KOPT-K1 (cell line): ENCODE results near the gene TCHH.
"Not testable (repeated sequence)": the region's sequence is repeated elsewhere in the genome, so short reads cannot be mapped to it uniquely, and the experiment has no call there.

Source experiments
- H3K27ac ChIP-seq: fragments of 200-600 bp; sonication (generic); 2 replicates; pipeline ENCODE4 v1.5.1; 2016; ENCODE audit warnings: antibody characterized with exemption, mild to moderate bottlenecking, low read depth, low read length; ENCODE audit not compliant: poor library complexity, severe bottlenecking
- H3K36me3 ChIP-seq: fragments of 200-600 bp; sonication (generic); 2 replicates; pipeline ENCODE4 v1.5.1; 2017; ENCODE audit warnings: antibody characterized with exemption, mild to moderate bottlenecking, low read length, moderate library complexity; ENCODE audit not compliant: insufficient read depth
- H3K9me3 ChIP-seq: fragments of 200-600 bp; sonication (generic); 2 replicates; pipeline ENCODE4 v1.5.1; 2017; ENCODE audit warnings: antibody characterized with exemption, low read length, mild to moderate bottlenecking; ENCODE audit not compliant: insufficient read depth, poor library complexity, severe bottlenecking

TCHH gene, protein sequence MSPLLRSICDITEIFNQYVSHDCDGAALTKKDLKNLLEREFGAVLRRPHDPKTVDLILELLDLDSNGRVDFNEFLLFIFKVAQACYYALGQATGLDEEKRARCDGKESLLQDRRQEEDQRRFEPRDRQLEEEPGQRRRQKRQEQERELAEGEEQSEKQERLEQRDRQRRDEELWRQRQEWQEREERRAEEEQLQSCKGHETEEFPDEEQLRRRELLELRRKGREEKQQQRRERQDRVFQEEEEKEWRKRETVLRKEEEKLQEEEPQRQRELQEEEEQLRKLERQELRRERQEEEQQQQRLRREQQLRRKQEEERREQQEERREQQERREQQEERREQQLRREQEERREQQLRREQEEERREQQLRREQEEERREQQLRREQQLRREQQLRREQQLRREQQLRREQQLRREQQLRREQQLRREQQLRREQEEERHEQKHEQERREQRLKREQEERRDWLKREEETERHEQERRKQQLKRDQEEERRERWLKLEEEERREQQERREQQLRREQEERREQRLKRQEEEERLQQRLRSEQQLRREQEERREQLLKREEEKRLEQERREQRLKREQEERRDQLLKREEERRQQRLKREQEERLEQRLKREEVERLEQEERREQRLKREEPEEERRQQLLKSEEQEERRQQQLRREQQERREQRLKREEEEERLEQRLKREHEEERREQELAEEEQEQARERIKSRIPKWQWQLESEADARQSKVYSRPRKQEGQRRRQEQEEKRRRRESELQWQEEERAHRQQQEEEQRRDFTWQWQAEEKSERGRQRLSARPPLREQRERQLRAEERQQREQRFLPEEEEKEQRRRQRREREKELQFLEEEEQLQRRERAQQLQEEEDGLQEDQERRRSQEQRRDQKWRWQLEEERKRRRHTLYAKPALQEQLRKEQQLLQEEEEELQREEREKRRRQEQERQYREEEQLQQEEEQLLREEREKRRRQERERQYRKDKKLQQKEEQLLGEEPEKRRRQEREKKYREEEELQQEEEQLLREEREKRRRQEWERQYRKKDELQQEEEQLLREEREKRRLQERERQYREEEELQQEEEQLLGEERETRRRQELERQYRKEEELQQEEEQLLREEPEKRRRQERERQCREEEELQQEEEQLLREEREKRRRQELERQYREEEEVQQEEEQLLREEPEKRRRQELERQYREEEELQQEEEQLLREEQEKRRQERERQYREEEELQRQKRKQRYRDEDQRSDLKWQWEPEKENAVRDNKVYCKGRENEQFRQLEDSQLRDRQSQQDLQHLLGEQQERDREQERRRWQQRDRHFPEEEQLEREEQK (N-terminal part only)

GRCh38 chr1:152115344-152115743, at the start of gene TCHH:
Gene TCHH (minus strand): TSS chr1:152115444. CDS start chr1:152114080, 1,364 bp downstream.
- Histone ChIP-seq H3K27ac (no peak within 1 kb of the TSS), H3K9me3 (peaks cover 34% of the 10 kb centered on the region), H3K36me3 (no peaks in the 10 kb centered on the region)

GRCh38 chr1:152164517-152165136, 49.4 kb upstream of the TCHH start:
- no peak overlapping the region for H3K27ac ChIP-seq
- H3K36me3 ChIP-seq = no peaks in the 10 kb centered on the region
- no peaks in the 10 kb centered on the region for H3K9me3 ChIP-seq

GRCh38 chr1:152162792-152163463, 47.7 kb upstream of the TCHH start:
- Histone ChIP-seq H3K36me3 (no peaks in the 10 kb centered on the region), H3K9me3 (no peaks in the 10 kb centered on the region), H3K27ac (no peak overlapping the region)

DNA sequence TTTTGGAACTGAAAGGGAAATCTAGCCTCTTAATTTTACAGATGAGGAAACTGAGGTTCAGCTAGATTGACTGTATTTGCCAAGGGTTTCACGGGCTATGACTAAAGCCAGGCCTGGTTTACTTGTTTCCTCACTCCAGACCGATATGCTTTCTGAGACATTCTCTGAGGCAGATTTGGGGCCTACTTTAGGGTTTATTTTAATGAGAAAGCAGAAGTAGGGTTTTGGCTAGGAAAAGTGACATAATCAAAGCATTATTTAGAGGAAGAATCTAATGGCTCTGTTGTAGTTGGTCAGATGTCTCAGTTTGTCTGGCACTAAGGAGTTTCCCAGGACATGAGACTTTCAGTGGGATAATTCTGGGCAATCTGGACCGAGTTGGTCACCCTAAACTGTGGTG, 45.3 kb upstream of the TCHH start:
- Histone ChIP-seq H3K9me3 (no peaks in the 10 kb centered on the region), H3K36me3 (no peaks in the 10 kb centered on the region), H3K27ac (no peak overlapping the region)

GRCh38 chr1:152159144-152159543, 43.9 kb upstream of the TCHH start, which contains the start of gene RPTN:
Gene RPTN (minus strand): TSS chr1:152159228. CDS start chr1:152157889, 1,339 bp downstream.
- no peaks in the 10 kb centered on the region for H3K36me3 ChIP-seq
- no peak within 1 kb of the TSS for H3K27ac ChIP-seq
- no peaks in the 10 kb centered on the region for H3K9me3 ChIP-seq

DNA sequence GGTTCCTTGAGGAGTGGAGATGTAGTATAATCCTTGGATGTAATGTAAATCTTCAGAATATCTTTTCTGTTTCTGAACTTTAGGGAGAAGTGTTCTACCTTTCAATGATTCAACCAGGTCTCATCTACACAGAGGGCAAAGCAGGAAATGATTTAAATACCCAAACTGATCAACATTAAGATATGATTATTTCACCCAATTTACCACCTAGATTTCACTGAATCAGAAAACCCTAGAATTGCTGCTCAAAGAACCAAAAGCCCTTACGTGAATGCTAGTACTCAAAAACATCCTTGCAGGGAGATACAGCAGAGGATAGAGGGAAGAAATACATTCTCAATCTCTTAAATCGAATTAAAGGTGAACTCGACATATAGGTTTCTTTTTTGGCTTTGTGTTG, 38.8 kb upstream of the TCHH start:
- peaks cover 2% of the 10 kb centered on the region for H3K9me3 ChIP-seq
- H3K36me3 ChIP-seq = no peaks in the 10 kb centered on the region
- H3K27ac ChIP-seq = no peak overlapping the region

DNA sequence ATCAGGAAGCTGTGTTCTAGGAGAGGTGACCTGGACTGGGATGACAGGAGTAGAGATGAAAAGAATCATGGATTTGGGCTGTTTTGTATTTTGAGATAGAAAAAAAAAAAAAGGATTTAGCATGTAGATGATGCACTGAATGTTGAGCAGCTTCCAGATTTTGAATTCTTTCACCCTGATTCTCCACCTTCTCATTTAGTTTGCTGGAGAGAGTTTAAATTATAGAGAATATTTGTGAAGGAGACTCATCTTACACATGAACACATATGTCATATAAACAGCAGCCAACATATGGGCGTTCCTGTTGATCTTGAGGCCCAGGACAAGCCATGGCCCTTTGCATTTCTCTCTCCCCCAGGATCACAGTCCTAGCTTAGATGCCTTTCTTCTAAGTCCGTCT, 36.4 kb upstream of the TCHH start:
- Histone ChIP-seq H3K27ac (no peak overlapping the region), H3K9me3 (peaks cover 24% of the 10 kb centered on the region), H3K36me3 (no peaks in the 10 kb centered on the region)

- Histone ChIP-seq H3K36me3 (no peaks in the 10 kb centered on the region), H3K9me3 (peaks cover 26% of the 10 kb centered on the region), H3K27ac (no peak overlapping the region)
Observed at GRCh38 chr1:152148981-152149380, 33.7 kb upstream of the TCHH start.

DNA sequence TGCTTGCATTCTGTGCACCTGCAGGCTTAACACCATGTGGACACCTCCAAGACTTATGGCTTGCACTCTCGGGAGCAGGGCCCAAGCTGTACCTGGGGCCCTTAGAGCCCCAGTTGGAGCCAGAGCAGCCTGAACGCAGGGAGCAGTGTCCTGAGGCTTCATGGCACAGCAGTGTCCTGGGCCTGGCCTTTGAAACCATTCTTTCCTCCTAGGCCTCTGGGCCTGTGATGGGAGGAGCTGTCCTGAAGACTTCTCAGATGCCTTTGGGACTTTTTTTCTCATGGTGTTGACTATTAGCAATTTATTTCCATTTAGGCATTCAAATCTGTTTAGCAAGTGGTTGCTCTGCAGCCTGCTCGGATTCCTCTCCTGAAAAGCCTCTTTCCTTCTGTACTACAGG, 32.8 kb upstream of the TCHH start:
- Histone ChIP-seq H3K36me3 (no peaks in the 10 kb centered on the region), H3K27ac (no peak overlapping the region), H3K9me3 (peaks cover 26% of the 10 kb centered on the region)

DNA sequence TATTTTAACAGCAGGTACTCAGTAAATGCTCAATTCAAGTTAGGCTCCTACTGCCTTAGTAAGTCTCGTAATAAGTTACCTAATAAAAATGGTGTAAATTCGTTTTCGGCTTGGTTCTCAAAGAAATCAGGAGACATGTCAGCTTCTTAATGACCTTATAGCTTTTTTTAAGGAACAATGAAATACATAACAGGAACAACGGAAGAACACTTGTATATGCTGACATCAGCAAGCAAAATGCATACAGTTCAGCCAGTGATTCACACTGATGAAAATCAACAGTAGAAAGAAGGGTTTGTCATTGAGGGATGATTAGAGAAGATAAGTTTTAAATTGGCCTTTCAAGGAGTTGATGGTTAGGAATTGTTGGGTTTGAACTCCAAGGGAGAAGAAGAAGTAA, 30.5 kb upstream of the TCHH start:
- Histone ChIP-seq H3K36me3 (no peaks in the 10 kb centered on the region), H3K9me3 (peaks cover 26% of the 10 kb centered on the region), H3K27ac (no peak overlapping the region)

- peaks cover 26% of the 10 kb centered on the region for H3K9me3 ChIP-seq
- H3K36me3 ChIP-seq, H3K27ac ChIP-seq: not testable (repeated sequence)
Observed at GRCh38 chr1:152144674-152145183, 29.5 kb upstream of the TCHH start.

DNA sequence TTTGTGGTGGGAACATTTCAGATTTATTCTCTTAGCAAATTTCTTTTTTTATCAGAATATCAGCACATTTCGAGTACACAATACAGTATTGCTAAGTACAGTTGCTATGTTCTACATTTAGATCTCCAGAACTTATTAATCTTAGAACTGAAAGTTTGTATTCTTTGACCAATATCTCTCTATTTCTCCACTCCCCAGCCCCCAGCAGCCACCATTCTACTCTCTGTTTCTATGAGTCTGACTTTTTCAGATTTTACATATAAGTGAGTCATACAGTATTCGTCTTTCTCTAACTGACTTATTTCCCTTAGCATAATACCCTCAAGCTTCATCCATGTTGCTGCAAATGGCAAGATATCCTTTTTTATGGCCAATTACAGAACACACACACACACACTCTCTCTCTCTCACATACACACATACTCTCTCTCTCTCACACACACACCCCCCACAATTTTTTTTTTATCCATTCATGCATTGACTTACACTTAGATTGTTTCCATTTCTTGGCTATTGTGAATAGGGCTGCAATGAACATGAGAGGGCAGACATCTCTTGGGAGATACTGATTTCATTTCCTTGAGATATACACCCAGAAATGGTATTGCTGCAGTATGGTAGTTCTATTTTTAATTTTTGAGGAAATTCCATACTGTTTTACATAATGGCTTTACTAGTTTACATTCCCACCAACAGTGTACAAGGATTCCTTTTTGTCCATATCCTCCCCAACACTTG, 28.1 kb upstream of the TCHH start:
- peaks cover 18% of the 10 kb centered on the region for H3K9me3 ChIP-seq
- no peak overlapping the region for H3K27ac ChIP-seq

DNA sequence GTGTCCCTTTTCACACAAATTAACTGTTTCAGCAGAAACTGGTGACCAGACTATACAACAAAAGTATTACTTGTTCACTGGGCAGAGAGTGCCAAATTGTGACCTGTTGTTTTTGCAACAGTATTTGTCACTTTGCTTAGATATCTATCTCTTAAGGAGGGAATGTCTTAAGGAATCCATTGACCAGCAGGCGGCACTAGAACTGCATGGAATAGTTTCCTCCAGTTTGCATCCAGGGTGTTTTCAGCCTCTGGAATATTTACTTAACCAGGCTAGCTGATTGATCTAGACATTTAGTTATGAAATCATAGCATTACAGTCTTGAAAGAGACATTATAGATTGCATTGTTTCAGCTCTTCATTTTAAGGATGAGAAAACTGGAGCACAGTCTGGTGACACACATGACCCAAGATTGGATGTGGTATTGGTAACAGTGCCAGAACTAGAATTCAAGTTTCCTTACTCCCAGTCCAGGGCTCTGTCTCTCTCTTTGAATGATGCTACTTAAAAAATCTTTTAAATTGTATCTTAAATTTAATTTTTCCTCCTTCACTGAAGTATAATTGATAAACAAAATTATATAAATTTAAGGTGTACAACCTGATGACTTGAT, 26.8 kb upstream of the TCHH start:
- peaks cover 7% of the 10 kb centered on the region for H3K9me3 ChIP-seq
- H3K36me3 ChIP-seq = no peaks in the 10 kb centered on the region
- H3K27ac ChIP-seq = no peak overlapping the region

More for the DNA sequence above, 28.1 kb upstream of the TCHH start:
- no peaks in the 10 kb centered on the region for H3K36me3 ChIP-seq
